ENCODE measurements around the gene GDF2.
A peak's percentile ranks its signal among the peaks of the same experiment; 100 is the strongest.

GDF2 gene

DNA sequence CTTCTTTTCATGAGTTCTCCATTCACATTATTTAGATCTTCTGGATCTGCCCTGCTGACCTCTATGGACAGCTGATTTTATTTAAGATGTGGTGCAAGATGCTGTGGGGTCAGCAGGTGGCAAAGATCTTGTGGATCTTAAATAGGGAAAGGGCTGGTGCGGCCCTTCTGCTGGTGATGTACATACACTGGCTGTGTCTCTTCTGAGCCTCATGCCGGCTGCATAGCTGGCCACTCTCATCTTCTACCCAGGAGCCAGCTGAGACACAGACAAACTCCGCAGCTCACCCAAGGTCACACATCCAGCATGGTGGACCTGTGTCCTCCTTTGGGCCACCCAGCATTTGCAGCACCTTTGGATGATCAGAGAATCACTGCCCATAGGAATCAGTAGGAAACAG, 35.7 kb downstream of the GDF2 start:
- no peak for DNase-seq (ENCODE audit: low read depth)
- H3K4me3 ChIP-seq (ENCODE audit: control insufficient read depth, low read depth, low read length), result no peak overlapping the region
- TF ChIP-seq, protein P1, sequence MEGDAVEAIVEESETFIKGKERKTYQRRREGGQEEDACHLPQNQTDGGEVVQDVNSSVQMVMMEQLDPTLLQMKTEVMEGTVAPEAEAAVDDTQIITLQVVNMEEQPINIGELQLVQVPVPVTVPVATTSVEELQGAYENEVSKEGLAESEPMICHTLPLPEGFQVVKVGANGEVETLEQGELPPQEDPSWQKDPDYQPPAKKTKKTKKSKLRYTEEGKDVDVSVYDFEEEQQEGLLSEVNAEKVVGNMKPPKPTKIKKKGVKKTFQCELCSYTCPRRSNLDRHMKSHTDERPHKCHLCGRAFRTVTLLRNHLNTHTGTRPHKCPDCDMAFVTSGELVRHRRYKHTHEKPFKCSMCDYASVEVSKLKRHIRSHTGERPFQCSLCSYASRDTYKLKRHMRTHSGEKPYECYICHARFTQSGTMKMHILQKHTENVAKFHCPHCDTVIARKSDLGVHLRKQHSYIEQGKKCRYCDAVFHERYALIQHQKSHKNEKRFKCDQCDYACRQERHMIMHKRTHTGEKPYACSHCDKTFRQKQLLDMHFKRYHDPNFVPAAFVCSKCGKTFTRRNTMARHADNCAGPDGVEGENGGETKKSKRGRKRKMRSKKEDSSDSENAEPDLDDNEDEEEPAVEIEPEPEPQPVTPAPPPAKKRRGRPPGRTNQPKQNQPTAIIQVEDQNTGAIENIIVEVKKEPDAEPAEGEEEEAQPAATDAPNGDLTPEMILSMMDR (IDR thresholded peaks at IDR 0.05; ENCODE audit: control insufficient read depth, insufficient read depth, low read depth, low read length, missing control alignments), result no peak

DNA sequence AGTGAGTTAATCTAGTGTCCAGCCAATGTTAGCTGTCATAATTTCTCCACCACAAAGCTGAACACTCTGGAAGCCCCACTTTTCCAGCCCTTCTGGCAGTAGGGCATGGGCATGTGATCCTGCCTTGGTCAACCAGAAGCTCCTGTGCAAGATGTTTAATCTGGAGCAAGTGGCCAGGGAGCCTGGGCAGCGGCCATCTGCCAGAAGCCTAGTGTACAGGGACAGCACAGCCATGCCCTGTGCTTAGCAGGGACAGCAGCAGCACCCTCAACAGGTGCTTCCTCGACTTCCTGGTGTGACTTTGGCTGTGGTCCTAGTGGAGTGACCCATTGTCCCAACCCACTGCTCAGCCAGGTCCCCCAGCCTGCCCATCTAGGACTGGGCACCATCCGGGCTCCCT, 36.2 kb downstream of the GDF2 start:
- TF ChIP-seq, protein P1 (IDR thresholded peaks at IDR 0.05; ENCODE audit: control insufficient read depth, insufficient read depth, low read depth, low read length, missing control alignments), result no peak
- DNase-seq (ENCODE audit: low read depth), result no peak
- no peak overlapping the region for H3K4me3 ChIP-seq (ENCODE audit: control insufficient read depth, low read depth, low read length)

DNA sequence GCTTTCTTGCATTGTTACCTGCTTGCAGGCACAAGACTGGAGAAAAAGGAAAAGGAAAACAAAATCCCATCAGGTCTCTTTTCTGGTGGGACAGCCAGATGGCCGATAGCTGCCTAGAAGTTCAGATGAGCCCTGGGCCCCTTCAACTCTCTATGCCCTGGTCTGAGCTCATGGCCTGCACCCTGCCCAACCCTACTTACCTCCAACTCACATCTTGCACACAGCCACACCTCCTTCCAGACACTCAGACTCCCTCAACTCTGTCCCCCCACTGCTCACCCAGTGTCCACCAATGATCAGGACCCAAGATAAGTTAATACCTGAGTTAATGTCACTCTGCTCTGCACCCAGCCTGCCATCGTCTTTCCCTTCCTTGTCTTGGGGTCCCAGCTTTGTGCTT, 36.8 kb downstream of the GDF2 start:
- no peak for DNase-seq (ENCODE audit: low read depth)
- TF ChIP-seq, protein P1 (IDR thresholded peaks at IDR 0.05; ENCODE audit: control insufficient read depth, insufficient read depth, low read depth, low read length, missing control alignments), result no peak
- H3K4me3 ChIP-seq (ENCODE audit: control insufficient read depth, low read depth, low read length), result no peak overlapping the region

DNA sequence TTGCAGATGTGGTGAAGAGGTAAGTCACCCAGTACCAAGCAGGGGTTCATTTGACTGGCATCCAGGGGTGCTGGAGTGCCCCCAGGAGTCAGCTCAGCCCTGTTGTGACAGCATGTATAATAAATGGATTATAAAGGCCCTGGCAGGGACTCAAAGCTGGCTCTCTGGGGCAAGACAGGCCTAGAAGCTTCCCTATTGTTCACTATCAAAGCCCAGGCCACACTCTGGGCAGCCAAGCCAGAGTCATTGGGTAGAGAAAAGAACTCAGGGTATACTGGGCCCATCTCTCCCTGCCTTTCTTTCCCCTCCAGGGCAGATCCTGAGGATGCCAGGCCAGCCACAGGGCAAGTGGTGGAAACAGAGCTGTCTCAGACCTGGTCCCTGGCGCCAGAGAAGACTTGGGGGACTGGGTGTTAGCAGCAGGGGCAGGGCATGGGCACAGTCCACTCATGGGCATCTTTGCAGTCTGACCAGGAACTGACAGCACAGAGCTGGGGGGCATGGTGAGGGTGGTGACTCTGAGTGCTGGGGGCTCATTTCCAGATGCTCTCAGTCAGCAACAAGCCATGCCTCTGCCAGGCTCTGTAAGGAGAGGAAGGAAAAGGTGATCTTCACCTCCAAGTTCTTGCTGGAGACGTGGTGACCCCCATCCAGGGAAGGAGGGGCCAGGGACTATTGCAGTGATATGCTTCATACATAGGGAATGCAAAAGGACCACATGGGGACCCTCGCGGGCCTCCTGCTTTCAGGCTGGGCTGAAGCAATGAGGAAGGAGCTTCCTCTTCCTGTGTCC, 37.6 kb downstream of the GDF2 start:
- no peak for DNase-seq (ENCODE audit: low read depth)
- no peak overlapping the region for H3K4me3 ChIP-seq (ENCODE audit: control insufficient read depth, low read depth, low read length)
- TF ChIP-seq, protein P1 (IDR thresholded peaks at IDR 0.05; ENCODE audit: control insufficient read depth, insufficient read depth, low read depth, low read length, missing control alignments), result no peak

DNA sequence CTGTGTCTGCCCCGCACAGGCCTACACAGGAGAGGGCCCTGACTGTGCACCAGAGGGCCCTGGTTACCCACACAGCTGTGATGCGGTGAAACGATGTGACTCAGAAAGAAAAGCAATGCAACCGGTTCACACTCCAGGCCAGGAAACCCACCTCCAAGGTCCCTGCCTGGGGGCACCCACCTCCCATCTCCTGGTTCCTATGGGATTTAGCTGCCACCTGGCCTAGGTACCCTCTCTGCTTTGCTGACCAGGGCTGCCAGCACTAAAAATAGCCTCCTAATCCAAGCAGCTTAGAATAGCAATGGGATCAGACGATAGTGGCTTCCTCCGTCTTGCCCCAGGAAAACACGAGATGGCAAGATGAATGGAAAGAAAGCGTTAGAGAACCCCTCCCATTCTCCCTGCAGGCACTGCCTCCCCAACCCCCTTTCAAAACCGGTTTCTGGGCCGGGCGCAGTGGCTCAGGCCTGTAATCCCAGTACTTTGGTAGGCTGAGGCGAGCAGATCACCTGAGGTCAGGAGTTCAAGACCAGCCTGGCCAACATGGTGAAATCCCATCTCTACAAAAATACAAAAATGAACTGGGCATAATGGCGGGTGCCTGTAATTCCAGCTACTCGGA, 38.3 kb downstream of the GDF2 start:
- TF ChIP-seq, protein P1 (IDR thresholded peaks at IDR 0.05; ENCODE audit: control insufficient read depth, insufficient read depth, low read depth, low read length, missing control alignments), result no peak
- H3K4me3 ChIP-seq (ENCODE audit: control insufficient read depth, low read depth, low read length), result no peak overlapping the region
- DNase-seq (ENCODE audit: low read depth), result no peak

DNA sequence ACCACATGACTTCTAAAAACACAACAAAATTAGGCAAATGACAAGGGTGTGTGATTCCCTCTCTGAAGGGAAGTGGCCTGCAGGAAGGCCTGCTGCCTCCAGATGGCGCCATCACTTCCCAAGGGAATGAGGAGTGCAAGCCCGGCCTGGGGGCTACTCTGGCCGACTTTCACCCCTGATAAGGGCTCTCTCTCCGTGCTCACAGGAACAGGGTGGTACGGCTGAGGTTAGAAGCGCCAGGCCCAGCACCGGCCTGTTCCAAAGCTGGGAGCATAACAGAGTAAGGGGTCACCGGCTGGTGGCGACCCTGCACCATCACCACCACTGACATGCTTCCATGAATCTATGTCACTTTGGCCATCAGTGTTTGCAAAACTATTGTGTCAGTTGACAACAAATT, 39.0 kb downstream of the GDF2 start:
- no peak for DNase-seq (ENCODE audit: low read depth)
- TF ChIP-seq, protein P1 (IDR thresholded peaks at IDR 0.05; ENCODE audit: control insufficient read depth, insufficient read depth, low read depth, low read length, missing control alignments), result peak; percentile 88

More for the DNA sequence above, 39.0 kb downstream of the GDF2 start:
- no peak overlapping the region for H3K4me3 ChIP-seq (ENCODE audit: control insufficient read depth, low read depth, low read length)

Data from AG09309 (cell line).